ENCODE measurements around the gene DEFB123.
A peak's percentile ranks its signal among the peaks of the same experiment; 100 is the strongest.

DEFB123 gene

DNA sequence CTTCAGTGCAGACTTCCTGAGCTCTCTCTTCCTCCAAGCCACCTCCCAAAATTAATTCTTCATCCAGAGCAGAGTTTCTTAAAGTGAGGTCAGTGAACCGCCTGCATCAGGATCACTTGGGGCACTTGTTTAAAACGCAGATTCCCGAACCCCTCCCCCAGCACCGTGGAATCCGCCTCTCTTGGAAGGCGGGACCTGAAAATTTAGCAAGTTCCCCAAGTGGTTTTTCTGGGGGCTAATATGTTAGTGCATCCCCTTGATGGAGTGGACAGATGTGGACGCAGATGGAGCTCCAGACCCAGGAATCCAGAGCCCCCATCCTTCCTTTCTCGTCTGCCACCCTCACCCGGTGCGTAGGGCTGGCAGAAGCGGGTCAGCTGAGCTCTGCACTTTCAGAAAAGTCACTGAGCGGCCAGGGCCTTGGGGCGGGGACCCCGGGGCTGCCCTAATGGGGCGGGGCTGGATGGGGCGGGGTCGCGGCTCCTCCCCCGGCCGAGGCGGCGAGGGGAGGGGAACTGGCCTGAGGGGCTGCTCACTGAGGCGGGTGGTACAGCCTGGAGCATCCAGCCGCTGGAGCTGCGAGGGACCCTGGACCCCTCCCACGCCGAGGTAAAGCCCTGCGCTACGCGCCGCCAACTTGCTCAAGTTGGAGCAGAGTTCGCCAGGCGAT is 34.5 kb downstream of the DEFB123 start, which contains the start of the genes DEFB124 and REM1:
Gene DEFB124 (minus strand): TSS at position 370 of the 670 bp plus-strand sequence. CDS start 2,114 bp downstream, outside the sequence.
Gene REM1 (plus strand): TSS at position 531 of the 670 bp plus-strand sequence. CDS start 1,158 bp downstream, outside the sequence.
- TF ChIP-seq, protein P1, sequence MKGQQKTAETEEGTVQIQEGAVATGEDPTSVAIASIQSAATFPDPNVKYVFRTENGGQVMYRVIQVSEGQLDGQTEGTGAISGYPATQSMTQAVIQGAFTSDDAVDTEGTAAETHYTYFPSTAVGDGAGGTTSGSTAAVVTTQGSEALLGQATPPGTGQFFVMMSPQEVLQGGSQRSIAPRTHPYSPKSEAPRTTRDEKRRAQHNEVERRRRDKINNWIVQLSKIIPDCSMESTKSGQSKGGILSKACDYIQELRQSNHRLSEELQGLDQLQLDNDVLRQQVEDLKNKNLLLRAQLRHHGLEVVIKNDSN (IDR thresholded peaks at IDR 0.05), result peak; percentile 47
- peak; percentile 80; the same call in 1 of the 2 replicates for TF ChIP-seq ZBTB7A (IDR thresholded peaks at IDR 0.05; ENCODE audit: low read depth)
- TF ChIP-seq TAF1 (IDR thresholded peaks at IDR 0.05; ENCODE audit: low read depth), result no peak
- TF ChIP-seq TEAD4 (IDR thresholded peaks at IDR 0.05), result no peak

DNA sequence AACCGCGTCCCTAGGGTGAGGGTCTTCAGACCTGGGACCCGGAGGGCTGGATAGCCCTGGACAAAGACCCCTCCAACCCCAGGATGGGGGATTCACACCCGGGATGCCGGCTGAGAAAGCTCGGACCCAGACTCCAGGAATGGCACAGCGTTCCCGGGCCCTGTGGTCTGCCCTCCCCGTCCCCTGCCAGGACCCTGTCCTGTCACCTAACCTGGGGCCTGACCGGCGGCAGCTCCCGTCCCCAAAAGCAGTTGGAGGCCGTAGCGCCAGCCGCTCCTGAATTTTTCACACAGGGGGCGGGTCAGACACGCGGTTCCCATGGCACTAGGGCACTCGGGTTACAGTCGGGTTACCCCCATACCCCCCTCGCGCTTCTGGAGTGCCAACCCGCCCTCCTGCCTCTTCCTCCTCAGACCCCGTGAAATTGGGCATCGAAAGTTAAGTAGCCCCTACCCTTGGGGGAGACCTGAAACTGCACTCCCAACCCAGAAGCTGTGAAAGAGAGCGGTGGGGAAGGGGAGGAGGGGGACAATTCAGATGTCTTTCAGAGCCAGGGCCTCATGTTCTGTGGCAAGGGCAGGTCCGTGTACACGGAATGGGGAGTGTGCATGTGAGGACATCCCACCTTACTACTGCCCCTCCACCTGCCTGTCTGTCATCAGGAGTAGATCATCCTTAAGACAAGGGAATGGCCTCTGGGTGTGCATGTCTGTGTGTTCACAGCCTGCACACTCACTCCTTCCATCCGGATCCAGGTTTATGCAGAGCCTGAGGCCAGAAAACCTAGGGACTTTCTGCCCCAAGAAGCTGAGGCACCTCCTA is 35.3 kb downstream of the DEFB123 start:
- no peak for TF ChIP-seq TEAD4 (IDR thresholded peaks at IDR 0.05)
- no peak for TF ChIP-seq NFIC (IDR thresholded peaks at IDR 0.05)
- TF ChIP-seq, protein P2, sequence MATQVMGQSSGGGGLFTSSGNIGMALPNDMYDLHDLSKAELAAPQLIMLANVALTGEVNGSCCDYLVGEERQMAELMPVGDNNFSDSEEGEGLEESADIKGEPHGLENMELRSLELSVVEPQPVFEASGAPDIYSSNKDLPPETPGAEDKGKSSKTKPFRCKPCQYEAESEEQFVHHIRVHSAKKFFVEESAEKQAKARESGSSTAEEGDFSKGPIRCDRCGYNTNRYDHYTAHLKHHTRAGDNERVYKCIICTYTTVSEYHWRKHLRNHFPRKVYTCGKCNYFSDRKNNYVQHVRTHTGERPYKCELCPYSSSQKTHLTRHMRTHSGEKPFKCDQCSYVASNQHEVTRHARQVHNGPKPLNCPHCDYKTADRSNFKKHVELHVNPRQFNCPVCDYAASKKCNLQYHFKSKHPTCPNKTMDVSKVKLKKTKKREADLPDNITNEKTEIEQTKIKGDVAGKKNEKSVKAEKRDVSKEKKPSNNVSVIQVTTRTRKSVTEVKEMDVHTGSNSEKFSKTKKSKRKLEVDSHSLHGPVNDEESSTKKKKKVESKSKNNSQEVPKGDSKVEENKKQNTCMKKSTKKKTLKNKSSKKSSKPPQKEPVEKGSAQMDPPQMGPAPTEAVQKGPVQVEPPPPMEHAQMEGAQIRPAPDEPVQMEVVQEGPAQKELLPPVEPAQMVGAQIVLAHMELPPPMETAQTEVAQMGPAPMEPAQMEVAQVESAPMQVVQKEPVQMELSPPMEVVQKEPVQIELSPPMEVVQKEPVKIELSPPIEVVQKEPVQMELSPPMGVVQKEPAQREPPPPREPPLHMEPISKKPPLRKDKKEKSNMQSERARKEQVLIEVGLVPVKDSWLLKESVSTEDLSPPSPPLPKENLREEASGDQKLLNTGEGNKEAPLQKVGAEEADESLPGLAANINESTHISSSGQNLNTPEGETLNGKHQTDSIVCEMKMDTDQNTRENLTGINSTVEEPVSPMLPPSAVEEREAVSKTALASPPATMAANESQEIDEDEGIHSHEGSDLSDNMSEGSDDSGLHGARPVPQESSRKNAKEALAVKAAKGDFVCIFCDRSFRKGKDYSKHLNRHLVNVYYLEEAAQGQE (IDR thresholded peaks at IDR 0.05; ENCODE audit: low read depth), result no peak
- no peak for TF ChIP-seq EP300 (IDR thresholded peaks at IDR 0.05; ENCODE audit: borderline replicate concordance)
- no peak for TF ChIP-seq CREB1 (IDR thresholded peaks at IDR 0.05; ENCODE audit: low read depth)
- TF ChIP-seq, protein P3, sequence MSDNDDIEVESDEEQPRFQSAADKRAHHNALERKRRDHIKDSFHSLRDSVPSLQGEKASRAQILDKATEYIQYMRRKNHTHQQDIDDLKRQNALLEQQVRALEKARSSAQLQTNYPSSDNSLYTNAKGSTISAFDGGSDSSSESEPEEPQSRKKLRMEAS (IDR thresholded peaks at IDR 0.05), result no peak
- TF ChIP-seq RAD21 (IDR thresholded peaks at IDR 0.05; ENCODE audit: low read depth), result no peak
- TF ChIP-seq TCF12 (IDR thresholded peaks at IDR 0.05; ENCODE audit: low read depth), result no peak
- TF ChIP-seq EGR1 (IDR thresholded peaks at IDR 0.05), result no peak
- TF ChIP-seq, protein P1 (IDR thresholded peaks at IDR 0.05), result no peak
- no peak for TF ChIP-seq TAF1 (IDR thresholded peaks at IDR 0.05; ENCODE audit: low read depth)
- TF ChIP-seq FOXM1 (IDR thresholded peaks at IDR 0.05; ENCODE audit: borderline replicate concordance, low read depth), result no peak
- no peak for TF ChIP-seq YY1 (IDR thresholded peaks at IDR 0.05; ENCODE audit: low read depth)
- no peak; the same call in 1 of the 2 replicates for TF ChIP-seq ZBTB7A (IDR thresholded peaks at IDR 0.05; ENCODE audit: low read depth)
- no peak for TF ChIP-seq CEBPB (IDR thresholded peaks at IDR 0.05)

DNA sequence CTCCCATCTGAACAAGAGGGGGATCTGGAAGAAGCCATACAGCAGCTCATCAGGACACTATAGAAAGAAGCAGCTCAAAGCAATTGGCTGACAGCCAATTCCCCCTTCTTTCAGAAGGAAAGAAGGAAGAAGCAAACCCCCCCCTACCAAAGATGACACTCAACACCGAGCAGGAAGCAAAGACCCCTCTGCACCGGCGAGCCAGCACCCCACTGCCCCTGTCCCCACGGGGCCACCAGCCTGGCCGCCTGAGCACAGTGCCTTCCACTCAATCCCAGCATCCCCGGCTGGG is 35.8 kb downstream of the DEFB123 start:
- TF ChIP-seq TEAD4 (IDR thresholded peaks at IDR 0.05), result no peak
- TF ChIP-seq NFIC (IDR thresholded peaks at IDR 0.05), result peak; percentile 38; the same call in 1 of the 2 replicates

DNA sequence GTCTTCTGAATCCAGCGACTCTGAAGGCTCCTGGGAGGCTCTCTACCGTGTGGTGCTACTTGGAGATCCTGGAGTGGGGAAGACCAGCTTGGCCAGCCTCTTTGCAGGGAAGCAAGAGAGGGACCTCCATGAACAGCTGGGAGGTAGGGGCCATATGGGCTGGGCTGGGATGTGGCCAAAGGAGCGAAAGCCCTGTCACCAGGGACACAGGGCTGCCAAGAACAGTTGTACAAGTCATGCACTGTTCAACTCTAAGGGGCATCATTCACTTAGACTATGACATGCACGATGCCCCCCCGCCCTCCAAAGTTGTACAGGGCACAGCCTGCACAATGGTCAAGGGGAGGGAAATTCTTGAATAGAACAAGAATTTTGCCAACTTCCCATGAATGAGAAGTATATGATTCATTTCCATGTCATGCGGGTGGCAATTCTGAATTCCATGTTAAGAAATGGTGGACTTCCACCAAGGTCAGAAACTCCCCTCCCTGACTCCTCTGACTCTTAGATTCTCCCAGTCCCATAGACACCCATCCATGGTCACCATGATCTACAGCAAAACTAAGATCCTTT is 36.3 kb downstream of the DEFB123 start:
- TF ChIP-seq CREB1 (IDR thresholded peaks at IDR 0.05; ENCODE audit: low read depth), result no peak
- no peak for TF ChIP-seq FOXM1 (IDR thresholded peaks at IDR 0.05; ENCODE audit: borderline replicate concordance, low read depth)
- no peak for TF ChIP-seq NFIC (IDR thresholded peaks at IDR 0.05)
- TF ChIP-seq, protein P3 (IDR thresholded peaks at IDR 0.05), result no peak

DNA sequence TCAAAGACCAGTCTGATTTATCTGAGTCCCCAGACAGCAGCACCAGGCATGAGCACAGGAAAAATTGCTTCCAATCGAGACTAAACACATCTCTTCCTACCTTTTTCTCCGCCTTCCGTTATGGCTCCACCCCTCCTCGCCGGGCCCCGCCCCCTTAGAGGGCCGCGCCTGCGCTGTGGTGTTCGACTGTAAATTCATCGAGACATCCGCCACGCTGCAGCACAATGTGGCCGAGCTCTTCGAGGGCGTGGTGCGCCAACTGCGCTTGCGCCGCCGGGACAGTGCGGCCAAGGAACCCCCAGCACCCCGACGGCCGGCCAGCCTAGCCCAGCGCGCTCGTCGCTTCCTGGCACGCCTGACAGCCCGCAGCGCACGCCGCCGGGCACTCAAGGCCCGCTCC is 43.6 kb downstream of the DEFB123 start:
- TF ChIP-seq EGR1 (IDR thresholded peaks at IDR 0.05) (no peak), YY1 (IDR thresholded peaks at IDR 0.05; ENCODE audit: low read depth) (no peak), CREB1 (IDR thresholded peaks at IDR 0.05; ENCODE audit: low read depth) (no peak), FOXM1 (IDR thresholded peaks at IDR 0.05; ENCODE audit: borderline replicate concordance, low read depth) (no peak), NFIC (IDR thresholded peaks at IDR 0.05) (no peak), TEAD4 (IDR thresholded peaks at IDR 0.05) (no peak), TAF1 (IDR thresholded peaks at IDR 0.05; ENCODE audit: low read depth) (no peak), TCF12 (IDR thresholded peaks at IDR 0.05; ENCODE audit: low read depth) (no peak), ZBTB7A (IDR thresholded peaks at IDR 0.05; ENCODE audit: low read depth) (no peak), CEBPB (IDR thresholded peaks at IDR 0.05) (no peak), EP300 (IDR thresholded peaks at IDR 0.05; ENCODE audit: borderline replicate concordance) (no peak), RAD21 (IDR thresholded peaks at IDR 0.05; ENCODE audit: low read depth) (no peak)
- TF ChIP-seq, protein P2 (IDR thresholded peaks at IDR 0.05; ENCODE audit: low read depth), result no peak
- TF ChIP-seq, protein P3 (IDR thresholded peaks at IDR 0.05), result no peak
- TF ChIP-seq, protein P1 (IDR thresholded peaks at IDR 0.05), result no peak

All from Ishikawa (cell line).